Measurements from ENCODE around the gene SNCAIP. TPM values are rescaled to one million over a fixed set of nuclear protein-coding genes. Genes with fewer than 3 reads are reported as not detected.

Gene SNCAIP
- polyA plus RNA-seq, 3 donors from 2014 or later = not detected

DNA sequence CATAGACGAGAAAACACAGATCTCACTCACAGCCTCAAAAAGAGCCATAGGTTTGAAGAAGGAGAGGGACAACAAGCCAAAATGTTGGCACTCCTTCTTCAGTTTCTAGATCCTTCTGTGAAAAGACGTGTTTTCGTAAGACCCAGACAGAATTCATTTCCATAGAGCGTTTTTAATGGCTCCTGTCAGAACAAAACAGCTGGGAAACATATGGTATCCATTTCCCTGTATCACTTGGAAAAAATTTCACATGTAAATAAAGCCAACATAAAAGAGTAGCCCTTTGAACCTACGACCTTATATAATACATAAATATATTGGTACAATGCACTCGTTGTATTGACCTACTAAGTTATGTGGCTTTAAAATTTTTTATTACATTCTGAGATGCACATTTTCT lies 108.1 kb downstream of the SNCAIP start:
- Mint-ChIP-seq H3K27me3 (ENCODE audit: low read depth in 3 of 3) (peaks cover 0 to 7% (median under 1%) of the 10 kb centered on the region in 3 donors), H3K9me3 (peaks cover 0 to 6% (median 0%) of the 10 kb centered on the region in 6 donors), H3K36me3 (no peaks in the 10 kb centered on the region), H3K4me1 (no peaks in the 10 kb centered on the region), H3K4me3 (no peak overlapping the region), H3K27ac (no peak overlapping the region)
- DNase-seq = no peak

- no peaks in the 10 kb centered on the region for H3K4me1 Mint-ChIP-seq
- no peak overlapping the region for H3K4me3 Mint-ChIP-seq
- H3K9me3 Mint-ChIP-seq = peaks cover 0 to 5% (median under 1%) of the 10 kb centered on the region in 6 donors
- no peak overlapping the region for H3K27ac Mint-ChIP-seq
- peaks cover 0 to 7% (median 3%) of the 10 kb centered on the region in 3 donors for H3K27me3 Mint-ChIP-seq (ENCODE audit: low read depth in 3 of 3)
- H3K36me3 Mint-ChIP-seq = no peaks in the 10 kb centered on the region
- DNase-seq = no peak
These were observed 108.7 kb downstream of the SNCAIP start for GRCh38 chr5:122420537-122421236.

GRCh38 chr5:122421374-122422079 lies 109.5 kb downstream of the SNCAIP start:
- peaks cover 0 to 4% (median 3%) of the 10 kb centered on the region in 3 donors for H3K27me3 Mint-ChIP-seq (ENCODE audit: low read depth in 3 of 3)
- H3K9me3 Mint-ChIP-seq = peaks cover 0 to 5% (median under 1%) of the 10 kb centered on the region in 6 donors
- no peak for DNase-seq
- H3K4me1 Mint-ChIP-seq = no peaks in the 10 kb centered on the region
- no peak overlapping the region for H3K4me3 Mint-ChIP-seq
- no peaks in the 10 kb centered on the region for H3K36me3 Mint-ChIP-seq
- H3K27ac Mint-ChIP-seq = no peak overlapping the region

GRCh38 chr5:122423221-122423620 lies 111.2 kb downstream of the SNCAIP start:
- no peak overlapping the region for H3K4me3 Mint-ChIP-seq
- H3K27me3 Mint-ChIP-seq (ENCODE audit: low read depth in 3 of 3) = peaks cover 0 to 4% (median 3%) of the 10 kb centered on the region in 3 donors
- H3K9me3 Mint-ChIP-seq = peaks cover 0 to 3% (median under 1%) of the 10 kb centered on the region in 6 donors
- H3K36me3 Mint-ChIP-seq = no peaks in the 10 kb centered on the region
- H3K27ac Mint-ChIP-seq = no peak overlapping the region
- no peak for DNase-seq
- H3K4me1 Mint-ChIP-seq = no peaks in the 10 kb centered on the region

DNA sequence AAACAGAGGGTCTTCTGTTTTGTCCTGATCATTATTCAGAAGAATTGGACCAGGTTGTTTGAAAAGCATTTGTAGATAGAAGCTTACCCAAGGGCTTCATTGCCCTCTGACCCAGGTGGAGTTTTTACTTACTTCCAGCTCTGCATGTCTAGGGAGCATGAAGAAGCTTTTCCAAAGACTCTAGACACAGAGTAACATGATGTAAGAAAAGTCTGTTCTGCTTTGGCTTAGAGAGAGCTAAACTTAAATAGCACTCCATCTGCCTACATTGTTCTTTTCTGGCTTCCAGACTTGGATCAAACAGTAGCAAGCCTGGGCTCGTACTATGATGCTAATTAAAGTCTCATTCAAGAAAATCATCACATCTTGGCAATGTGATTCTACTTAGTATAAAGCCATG lies 112.1 kb downstream of the SNCAIP start:
- H3K4me1 Mint-ChIP-seq = no peaks in the 10 kb centered on the region
- H3K9me3 Mint-ChIP-seq = peaks cover 0 to 8% (median 3%) of the 10 kb centered on the region in 6 donors
- H3K27ac Mint-ChIP-seq = no peak overlapping the region
- DNase-seq = no peak
- peaks cover 0 to 3% (median 2%) of the 10 kb centered on the region in 3 donors for H3K27me3 Mint-ChIP-seq (ENCODE audit: low read depth in 3 of 3)
- H3K36me3 Mint-ChIP-seq = no peaks in the 10 kb centered on the region
- H3K4me3 Mint-ChIP-seq = no peak overlapping the region

GRCh38 chr5:122426301-122426700 lies 114.3 kb downstream of the SNCAIP start:
- Mint-ChIP-seq H3K27ac (no peak overlapping the region), H3K4me1 (no peaks in the 10 kb centered on the region), H3K9me3 (peaks cover 0 to 13% (median 4%) of the 10 kb centered on the region in 6 donors), H3K36me3 (no peaks in the 10 kb centered on the region), H3K27me3 (ENCODE audit: low read depth in 3 of 3) (peaks cover 0 to 3% (median 2%) of the 10 kb centered on the region in 3 donors), H3K4me3 (no peak overlapping the region)
- no peak for DNase-seq

DNA sequence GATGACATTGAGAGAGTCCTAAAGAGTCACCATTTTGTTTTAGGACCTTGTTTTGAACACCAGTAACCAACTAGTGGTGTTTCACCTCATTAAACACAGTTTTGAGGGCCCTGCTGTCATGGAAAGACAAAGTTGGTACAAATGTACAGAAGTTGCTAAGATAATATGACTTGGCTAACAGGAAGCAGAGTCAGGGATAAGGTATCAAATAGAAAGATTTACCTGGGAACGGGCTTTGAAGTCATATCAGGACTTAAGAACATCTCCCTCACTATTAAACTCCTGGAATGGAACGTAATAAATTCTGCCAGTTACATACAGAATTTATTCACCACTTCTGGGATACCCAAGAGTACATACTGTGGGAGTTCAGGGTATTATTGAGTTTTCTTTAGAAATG lies 115.6 kb downstream of the SNCAIP start:
- Mint-ChIP-seq H3K9me3 (peaks cover 0 to 13% (median 5%) of the 10 kb centered on the region in 6 donors), H3K36me3 (no peaks in the 10 kb centered on the region), H3K27me3 (ENCODE audit: low read depth in 3 of 3) (peaks cover 0 to 3% (median 0%) of the 10 kb centered on the region in 3 donors), H3K4me3 (no peak overlapping the region), H3K27ac (no peak overlapping the region), H3K4me1 (no peaks in the 10 kb centered on the region)
- DNase-seq = no peak

DNA sequence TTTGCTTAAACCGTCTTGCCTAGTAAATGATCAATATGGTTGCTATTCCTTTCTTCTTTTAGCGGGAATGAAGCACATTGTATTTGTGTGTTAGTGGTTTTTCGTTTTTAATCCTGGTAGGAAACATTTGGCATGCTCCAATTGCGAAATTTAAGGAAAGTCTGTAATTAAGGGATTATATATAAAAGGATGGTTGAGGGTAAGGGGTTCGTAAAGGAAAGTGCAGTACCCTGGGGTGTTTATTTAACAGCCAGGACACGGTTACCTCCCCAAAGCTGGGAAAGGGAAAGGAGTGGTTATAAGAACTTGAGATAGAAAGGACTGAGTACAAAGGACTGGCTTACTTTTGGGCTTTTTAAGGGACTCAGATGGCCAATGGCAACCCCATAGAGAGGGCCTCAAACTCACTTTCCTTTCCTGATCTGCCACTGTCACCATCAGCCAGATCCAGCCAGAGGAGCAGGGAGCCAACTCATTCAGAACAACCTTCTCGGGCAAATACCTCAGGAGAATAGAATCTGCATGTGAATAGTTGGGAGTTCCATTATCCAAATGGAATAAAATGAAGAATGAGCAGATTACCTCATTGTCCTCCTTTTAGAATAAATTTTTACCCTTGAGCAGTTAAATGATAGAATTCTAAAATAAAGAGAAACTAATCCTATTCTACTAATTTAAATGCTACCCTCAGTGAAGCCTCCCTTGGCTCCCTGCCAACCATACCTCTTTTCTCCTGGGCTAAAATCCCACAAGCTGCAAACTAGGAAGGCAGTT lies 117.7 kb downstream of the SNCAIP start:
- no peak overlapping the region for H3K27ac Mint-ChIP-seq
- H3K27me3 Mint-ChIP-seq (ENCODE audit: low read depth in 3 of 3) = peaks cover 0 to 3% (median 0%) of the 10 kb centered on the region in 3 donors
- H3K4me1 Mint-ChIP-seq = no peaks in the 10 kb centered on the region
- H3K36me3 Mint-ChIP-seq = no peaks in the 10 kb centered on the region
- H3K9me3 Mint-ChIP-seq = peaks cover 0 to 13% (median 5%) of the 10 kb centered on the region in 6 donors
- no peak for DNase-seq
- H3K4me3 Mint-ChIP-seq = no peak overlapping the region

DNA sequence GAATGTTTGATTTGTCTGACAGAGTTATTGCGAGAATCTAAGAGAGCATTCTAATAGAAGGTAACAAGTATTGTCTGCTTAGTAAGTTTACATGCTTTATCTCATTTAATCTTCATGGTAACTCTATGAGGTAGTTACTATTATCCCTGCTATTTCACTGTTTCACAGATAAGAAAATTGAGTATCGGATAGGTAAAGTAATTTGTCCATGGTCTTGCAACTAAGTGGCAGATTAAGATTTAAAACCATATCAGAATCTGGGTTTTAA lies 118.2 kb downstream of the SNCAIP start:
- no peak for DNase-seq
- Mint-ChIP-seq H3K4me1 (no peaks in the 10 kb centered on the region), H3K9me3 (peaks cover 0 to 13% (median 6%) of the 10 kb centered on the region in 6 donors), H3K27me3 (ENCODE audit: low read depth in 3 of 3) (peaks cover 0 to 2% (median 0%) of the 10 kb centered on the region in 3 donors), H3K27ac (no peak overlapping the region), H3K36me3 (no peaks in the 10 kb centered on the region), H3K4me3 (no peak overlapping the region)

DNA sequence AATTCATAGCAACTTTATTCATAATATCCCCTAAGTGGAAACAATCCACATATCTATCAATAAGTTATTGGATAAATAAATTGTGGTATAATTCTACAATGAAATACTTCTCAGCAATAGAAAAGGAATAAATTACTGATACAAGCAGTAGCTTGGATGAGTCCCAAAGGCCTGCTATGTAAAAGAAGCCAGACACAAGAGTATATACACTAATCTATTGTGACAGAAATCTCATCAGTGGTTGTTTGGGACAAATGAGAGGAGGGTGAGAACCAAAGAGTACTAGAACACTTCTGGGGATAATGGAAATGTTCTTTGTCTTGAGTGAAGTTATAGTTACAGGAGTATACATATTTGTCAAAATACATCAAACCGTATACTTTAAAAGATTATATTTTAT lies 119.3 kb downstream of the SNCAIP start:
- Mint-ChIP-seq H3K27me3 (ENCODE audit: low read depth in 3 of 3) (no peaks in the 10 kb centered on the region), H3K4me3 (no peak overlapping the region), H3K4me1 (no peaks in the 10 kb centered on the region), H3K27ac (no peak overlapping the region), H3K36me3 (no peaks in the 10 kb centered on the region), H3K9me3 (peaks cover 0 to 13% (median 7%) of the 10 kb centered on the region in 6 donors)
- DNase-seq = no peak

- Mint-ChIP-seq H3K27me3 (ENCODE audit: low read depth in 3 of 3) (peaks cover 0 to 4% (median 0%) of the 10 kb centered on the region in 3 donors), H3K4me1 (no peaks in the 10 kb centered on the region), H3K36me3 (no peaks in the 10 kb centered on the region), H3K9me3 (peaks cover 0 to 16% (median 3%) of the 10 kb centered on the region in 6 donors), H3K4me3 (no peak overlapping the region), H3K27ac (no peak overlapping the region)
- no peak for DNase-seq
These were observed 122.4 kb downstream of the SNCAIP start for GRCh38 chr5:122434205-122434970.

- DNase-seq = no peak
- Mint-ChIP-seq H3K9me3 (peaks cover 0 to 12% (median 1%) of the 10 kb centered on the region in 6 donors), H3K4me1 (no peaks in the 10 kb centered on the region), H3K27ac (no peak overlapping the region), H3K4me3 (no peak overlapping the region), H3K27me3 (ENCODE audit: low read depth in 3 of 3) (peaks cover 0 to 4% (median 0%) of the 10 kb centered on the region in 3 donors), H3K36me3 (no peaks in the 10 kb centered on the region)
These were observed 123.2 kb downstream of the SNCAIP start for GRCh38 chr5:122435234-122435633.

GRCh38 chr5:122435761-122436160 lies 123.7 kb downstream of the SNCAIP start:
- Mint-ChIP-seq H3K27me3 (ENCODE audit: low read depth in 3 of 3) (peaks cover 0 to 4% (median 0%) of the 10 kb centered on the region in 3 donors), H3K36me3 (no peaks in the 10 kb centered on the region), H3K27ac (no peak overlapping the region), H3K4me3 (no peak overlapping the region), H3K9me3 (peaks cover 0 to 12% (median 1%) of the 10 kb centered on the region in 6 donors), H3K4me1 (no peaks in the 10 kb centered on the region)
- no peak for DNase-seq

Measured in immature natural killer cell (primary cell).